ENCODE data around the gene GPSM3.

Gene GPSM3

GRCh38 chr6:32168350-32168749 lies 24.1 kb downstream of the GPSM3 start:
- ChIA-PET POLR2A (interaction anchor here (2.0 kb wide), 1 partner anchor 9 kb away, joined by 10 read pairs; no protein-coding TSS in a partner anchor), CTCF (interaction anchor here (1.2 kb wide), 1 partner anchor 49 kb away, joined by 3 read pairs; no protein-coding TSS in a partner anchor)
- TF ChIP-seq SUZ12 (IDR thresholded peaks at IDR 0.05) (no peak), HDGF (IDR thresholded peaks at IDR 0.05; ENCODE audit: borderline replicate concordance) (no peak), ZNF384 (IDR thresholded peaks at IDR 0.05) (no peak), NFRKB (IDR thresholded peaks at IDR 0.05) (no peak), CTBP1 (IDR thresholded peaks at IDR 0.05; ENCODE audit: borderline replicate concordance) (no peak), FOXK2 (IDR thresholded peaks at IDR 0.05) (no peak), FOXM1 (IDR thresholded peaks at IDR 0.05; ENCODE audit: borderline replicate concordance) (no peak), TARDBP (IDR thresholded peaks at IDR 0.05) (no peak), SP1 (IDR thresholded peaks at IDR 0.05) (no peak), BHLHE40 (IDR thresholded peaks at IDR 0.05; ENCODE audit: borderline replicate concordance) (no peak), L3MBTL2 (conservative IDR thresholded peaks at IDR 0.05) (no peak), ARNT (IDR thresholded peaks at IDR 0.05) (no peak)
- TF ChIP-seq, protein P1, sequence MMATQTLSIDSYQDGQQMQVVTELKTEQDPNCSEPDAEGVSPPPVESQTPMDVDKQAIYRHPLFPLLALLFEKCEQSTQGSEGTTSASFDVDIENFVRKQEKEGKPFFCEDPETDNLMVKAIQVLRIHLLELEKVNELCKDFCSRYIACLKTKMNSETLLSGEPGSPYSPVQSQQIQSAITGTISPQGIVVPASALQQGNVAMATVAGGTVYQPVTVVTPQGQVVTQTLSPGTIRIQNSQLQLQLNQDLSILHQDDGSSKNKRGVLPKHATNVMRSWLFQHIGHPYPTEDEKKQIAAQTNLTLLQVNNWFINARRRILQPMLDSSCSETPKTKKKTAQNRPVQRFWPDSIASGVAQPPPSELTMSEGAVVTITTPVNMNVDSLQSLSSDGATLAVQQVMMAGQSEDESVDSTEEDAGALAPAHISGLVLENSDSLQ (IDR thresholded peaks at IDR 0.05) = no peak
- DNase-seq (ENCODE audit: extremely low spot score) = no peak

DNA sequence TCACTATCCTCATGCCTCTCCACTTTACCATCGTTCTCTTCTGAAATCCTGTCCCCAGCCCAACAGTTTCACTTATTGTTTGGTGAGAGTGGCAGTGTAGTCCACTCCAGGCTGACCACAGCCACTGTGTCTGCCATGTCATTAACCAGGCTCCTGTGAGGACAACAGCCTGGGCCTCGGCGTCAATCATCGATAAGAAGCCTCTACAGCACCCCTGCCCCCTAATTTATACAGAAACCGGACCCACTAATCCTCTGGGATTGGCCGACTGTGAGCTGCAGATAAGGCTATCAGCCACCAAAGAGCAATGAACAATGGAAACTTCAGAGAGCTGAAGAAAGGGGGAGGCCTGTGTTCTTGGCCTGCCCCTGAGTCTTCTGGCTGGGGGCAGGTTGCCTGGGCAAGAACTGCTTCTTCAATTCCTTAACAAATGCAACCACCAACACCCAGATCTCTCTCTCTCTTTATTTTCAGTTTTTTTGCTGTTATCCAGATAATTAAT lies 24.6 kb downstream of the GPSM3 start:
- CTCF ChIA-PET = interaction anchor here (1.2 kb wide), 1 partner anchor 49 kb away, joined by 3 read pairs; no protein-coding TSS in a partner anchor
- no peak for DNase-seq (ENCODE audit: extremely low spot score)
- no peak for TF ChIP-seq FOXK2 (IDR thresholded peaks at IDR 0.05)
- TF ChIP-seq FOXA1 (IDR thresholded peaks at IDR 0.05) = no peak
- no peak for TF ChIP-seq ARNT (IDR thresholded peaks at IDR 0.05)
- no peak for TF ChIP-seq NFRKB (IDR thresholded peaks at IDR 0.05)
- no peak for TF ChIP-seq LEF1 (IDR thresholded peaks at IDR 0.05; ENCODE audit: borderline replicate concordance)
- TF ChIP-seq, protein P1 (IDR thresholded peaks at IDR 0.05) = no peak
- TF ChIP-seq HDGF (IDR thresholded peaks at IDR 0.05; ENCODE audit: borderline replicate concordance) = no peak
- POLR2A ChIA-PET = interaction anchor here (2.0 kb wide), 1 partner anchor 9 kb away, joined by 10 read pairs; no protein-coding TSS in a partner anchor

DNA sequence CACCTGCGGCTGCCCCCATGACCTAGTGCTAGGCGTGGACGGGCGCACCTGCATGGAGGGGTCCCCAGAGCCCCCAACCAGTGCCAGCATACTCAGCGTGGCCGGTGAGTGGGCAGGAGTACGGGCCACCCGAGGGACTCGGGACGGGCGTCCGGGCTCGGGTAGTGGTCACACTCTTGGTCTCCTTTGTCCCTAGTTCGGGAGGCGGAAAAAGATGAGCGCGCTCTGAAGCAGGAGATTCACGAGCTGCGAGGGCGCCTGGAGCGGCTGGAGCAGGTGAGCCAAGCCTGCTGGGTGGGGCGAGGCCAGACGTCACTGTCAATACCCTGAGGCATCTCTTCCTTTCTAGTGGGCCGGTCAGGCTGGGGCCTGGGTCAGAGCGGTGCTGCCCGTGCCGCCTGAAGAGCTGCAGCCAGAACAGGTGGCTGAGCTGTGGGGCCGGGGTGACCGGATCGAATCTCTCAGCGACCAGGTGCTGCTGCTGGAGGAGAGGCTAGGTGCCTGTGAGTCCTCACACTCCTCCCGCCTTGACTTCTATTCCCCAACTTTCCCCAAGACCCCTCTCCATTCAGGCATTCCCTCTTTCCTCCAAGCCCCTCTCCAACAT lies 25.2 kb downstream of the GPSM3 start:
- DNase-seq (ENCODE audit: extremely low spot score) = no peak
- POLR2A ChIA-PET = interaction anchor here (1.7 to 3.1 kb wide), 3 partner anchors 10 to 38 kb away, joined by 4 to 19 read pairs (median 10); partner anchors contain the start of gene AGPAT1
- TF ChIP-seq BHLHE40 (IDR thresholded peaks at IDR 0.05; ENCODE audit: borderline replicate concordance) (no peak), SUZ12 (IDR thresholded peaks at IDR 0.05) (no peak), FOXM1 (IDR thresholded peaks at IDR 0.05; ENCODE audit: borderline replicate concordance) (no peak), LEF1 (IDR thresholded peaks at IDR 0.05; ENCODE audit: borderline replicate concordance) (no peak), ZNF384 (IDR thresholded peaks at IDR 0.05) (no peak), NFRKB (IDR thresholded peaks at IDR 0.05) (no peak), FOXA1 (IDR thresholded peaks at IDR 0.05) (no peak), ELF4 (IDR thresholded peaks at IDR 0.05) (no peak), FOXK2 (IDR thresholded peaks at IDR 0.05) (no peak), HDGF (IDR thresholded peaks at IDR 0.05; ENCODE audit: borderline replicate concordance) (no peak), CTBP1 (IDR thresholded peaks at IDR 0.05; ENCODE audit: borderline replicate concordance) (no peak), L3MBTL2 (conservative IDR thresholded peaks at IDR 0.05) (no peak), ARNT (IDR thresholded peaks at IDR 0.05) (no peak)
- CTCF ChIA-PET = interaction anchor here (1.2 kb wide), 1 partner anchor 48 kb away, joined by 3 read pairs; no protein-coding TSS in a partner anchor

DNA sequence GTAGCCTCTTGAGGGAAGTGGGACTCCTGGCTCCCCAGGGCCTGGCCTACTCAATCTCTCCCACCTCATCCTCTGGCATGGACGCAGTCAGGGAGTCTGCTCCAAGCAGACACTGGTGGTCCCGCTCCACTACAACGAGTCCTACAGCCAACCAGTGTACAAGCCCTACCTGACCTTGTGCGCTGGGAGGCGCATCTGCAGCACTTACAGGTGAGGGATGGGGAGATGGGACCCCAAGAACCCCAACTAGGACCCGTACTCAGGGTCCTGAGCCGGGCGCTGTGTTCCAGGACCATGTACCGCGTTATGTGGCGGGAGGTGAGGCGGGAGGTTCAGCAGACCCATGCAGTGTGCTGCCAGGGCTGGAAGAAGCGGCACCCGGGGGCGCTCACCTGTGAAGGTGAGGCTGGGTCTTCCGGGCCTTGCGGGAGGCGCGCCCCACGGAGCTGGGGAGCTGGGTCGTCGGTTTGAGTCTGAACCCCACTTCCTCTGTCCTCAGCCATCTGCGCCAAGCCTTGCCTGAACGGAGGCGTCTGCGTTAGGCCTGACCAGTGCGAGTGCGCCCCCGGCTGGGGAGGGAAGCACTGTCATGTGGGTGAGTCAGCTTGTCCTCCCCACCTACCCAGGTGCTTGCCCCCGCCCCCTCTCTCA lies 25.9 kb downstream of the GPSM3 start:
- CTCF ChIA-PET = interaction anchor here (0.6 kb wide), 1 partner anchor 27 kb away, joined by 3 read pairs; no protein-coding TSS in a partner anchor
- TF ChIP-seq CTBP1 (IDR thresholded peaks at IDR 0.05; ENCODE audit: borderline replicate concordance) = no peak
- no peak for TF ChIP-seq FOXK2 (IDR thresholded peaks at IDR 0.05)
- TF ChIP-seq FOXM1 (IDR thresholded peaks at IDR 0.05; ENCODE audit: borderline replicate concordance) = no peak
- TF ChIP-seq SUZ12 (IDR thresholded peaks at IDR 0.05) = no peak
- DNase-seq (ENCODE audit: extremely low spot score) = no peak
- POLR2A ChIA-PET = interaction anchor here (0.8 to 3.1 kb wide), 4 partner anchors 10 to 38 kb away, joined by 3 to 19 read pairs (median 5); partner anchors contain the start of genes AGPAT1 and FKBPL

DNA sequence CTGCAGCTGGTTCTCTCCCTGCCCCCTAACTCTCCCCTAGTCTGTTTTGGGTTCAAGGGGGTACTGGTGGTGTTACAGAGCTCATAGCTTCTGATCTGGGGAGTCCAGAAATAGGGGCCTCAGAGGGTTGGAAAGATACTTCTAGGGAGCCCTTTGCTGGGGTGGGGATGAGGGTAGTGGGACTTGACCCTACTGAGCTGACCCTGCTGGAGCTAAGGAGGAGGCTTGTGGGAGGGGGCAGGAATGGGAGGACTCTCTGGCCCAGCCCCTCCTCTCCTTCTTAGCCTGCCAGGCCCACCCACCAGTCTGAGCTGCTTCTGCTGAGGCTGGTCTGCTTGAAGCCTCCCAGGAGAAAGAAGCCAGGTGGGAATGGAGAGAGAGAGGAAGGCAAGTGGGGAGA lies 28.1 kb downstream of the GPSM3 start, which contains the start of gene EGFL8:
TSS of gene EGFL8 (plus strand) at position 301 of the 400 bp plus-strand sequence. CDS start 1,571 bp downstream, outside the sequence.
- no peak for DNase-seq (ENCODE audit: extremely low spot score)
- TF ChIP-seq CTBP1 (IDR thresholded peaks at IDR 0.05; ENCODE audit: borderline replicate concordance) = no peak
- no peak for TF ChIP-seq HDGF (IDR thresholded peaks at IDR 0.05; ENCODE audit: borderline replicate concordance)
- no peak for TF ChIP-seq TARDBP (IDR thresholded peaks at IDR 0.05)
- TF ChIP-seq, protein P1 (IDR thresholded peaks at IDR 0.05) = no peak
- TF ChIP-seq ZNF384 (IDR thresholded peaks at IDR 0.05) = no peak
- TF ChIP-seq FOXM1 (IDR thresholded peaks at IDR 0.05; ENCODE audit: borderline replicate concordance) = no peak
- TF ChIP-seq L3MBTL2 (conservative IDR thresholded peaks at IDR 0.05) = no peak
- no peak for TF ChIP-seq NFRKB (IDR thresholded peaks at IDR 0.05)
- no peak for TF ChIP-seq FOXK2 (IDR thresholded peaks at IDR 0.05)
- no peak for TF ChIP-seq SP1 (IDR thresholded peaks at IDR 0.05)
- no peak for TF ChIP-seq ELF4 (IDR thresholded peaks at IDR 0.05)
- no peak for TF ChIP-seq LEF1 (IDR thresholded peaks at IDR 0.05; ENCODE audit: borderline replicate concordance)
- TF ChIP-seq FOXA1 (IDR thresholded peaks at IDR 0.05) = no peak
- POLR2A ChIA-PET = interaction anchor here (3.1 kb wide), 1 partner anchor 13 kb away, joined by 19 read pairs; the partner anchor contains the start of gene AGPAT1
- CTCF ChIA-PET = interaction anchor here (0.6 kb wide), 1 partner anchor 581 kb away, joined by 7 read pairs; no protein-coding TSS in a partner anchor

Data from HEK293T (cell line).